ENCODE results near the gene DAAM2. TPM values are rescaled to one million over a fixed set of nuclear protein-coding genes. Genes with fewer than 3 reads are reported as not detected.

The DAAM2 gene
- total RNA-seq, 2 experiments from 2014 or later = not detected

- H3K27me3 ChIP-seq (ENCODE audit: control insufficient read depth in 1 of 2, insufficient read depth in 2 of 2, low read length in 2 of 2) = peaks cover 0 to 4% of the 10 kb centered on the region in 2 experiments
- Mint-ChIP-seq H3K27ac (no peak overlapping the region), H3K27me3 (peaks cover 8% of the 10 kb centered on the region), H3K4me1 (ENCODE audit: low read depth) (no peaks in the 10 kb centered on the region), H3K9me3 (no peaks in the 10 kb centered on the region), H3K36me3 (ENCODE audit: low read depth) (no peaks in the 10 kb centered on the region), H3K4me3 (no peak overlapping the region)
- no peak overlapping the region for H3K4me3 ChIP-seq (ENCODE audit: low read length)
- no peak for ATAC-seq (ENCODE audit: poor library complexity)
- peaks cover 0 to 3% of the 10 kb centered on the region in 2 experiments for H3K9me3 ChIP-seq (ENCODE audit: control insufficient read depth in 1 of 2, insufficient read depth in 1 of 2, low read length in 2 of 2)
- H3K4me1 ChIP-seq (ENCODE audit: insufficient read depth, low read length) = no peaks in the 10 kb centered on the region
- H3K36me3 ChIP-seq (ENCODE audit: insufficient read depth, low read length) = no peaks in the 10 kb centered on the region
- TF ChIP-seq CTCF (IDR thresholded peaks at IDR 0.05) = no peak
- ChIA-PET POLR2A (no interaction called here), CTCF (no interaction called here)
- intact Hi-C loops (cut with DNase I, micrococcal nuclease) = no loop called here
- no peak overlapping the region for H3K27ac ChIP-seq (ENCODE audit: low read depth in 1 of 2, low read length in 2 of 2)
- DNase-seq = no peak
Observed at GRCh38 chr6:39777218-39777617, 15.0 kb upstream of the DAAM2 start.

- ChIA-PET CTCF (no interaction called here), POLR2A (no interaction called here)
- H3K4me1 Mint-ChIP-seq (ENCODE audit: low read depth) = no peaks in the 10 kb centered on the region
- Histone ChIP-seq H3K27me3 (ENCODE audit: control insufficient read depth in 1 of 2, insufficient read depth in 2 of 2, low read length in 2 of 2) (peaks cover 0 to 4% of the 10 kb centered on the region in 2 experiments), H3K9me3 (ENCODE audit: control insufficient read depth in 1 of 2, insufficient read depth in 1 of 2, low read length in 2 of 2) (peaks cover 0 to 3% of the 10 kb centered on the region in 2 experiments), H3K4me1 (ENCODE audit: insufficient read depth, low read length) (no peaks in the 10 kb centered on the region), H3K27ac (ENCODE audit: low read depth in 1 of 2, low read length in 2 of 2) (no peak overlapping the region), H3K36me3 (ENCODE audit: insufficient read depth, low read length) (no peaks in the 10 kb centered on the region), H3K4me3 (ENCODE audit: low read length) (no peak overlapping the region)
- no peak overlapping the region for H3K27ac Mint-ChIP-seq
- ATAC-seq (ENCODE audit: poor library complexity) (no peak), DNase-seq (no peak)
- intact Hi-C loops (cut with DNase I, micrococcal nuclease) = no loop called here
- no peak overlapping the region for H3K4me3 Mint-ChIP-seq
- no peaks in the 10 kb centered on the region for H3K36me3 Mint-ChIP-seq (ENCODE audit: low read depth)
- H3K9me3 Mint-ChIP-seq = no peaks in the 10 kb centered on the region
- no peak for TF ChIP-seq CTCF (IDR thresholded peaks at IDR 0.05)
- H3K27me3 Mint-ChIP-seq = peaks cover 6% of the 10 kb centered on the region
Observed at GRCh38 chr6:39777661-39778060, 14.5 kb upstream of the DAAM2 start.

GRCh38 chr6:39778581-39779255 lies 13.5 kb upstream of the DAAM2 start:
- intact Hi-C loops (cut with DNase I, micrococcal nuclease) = no loop called here
- Histone ChIP-seq H3K36me3 (ENCODE audit: insufficient read depth, low read length) (no peaks in the 10 kb centered on the region), H3K4me1 (ENCODE audit: insufficient read depth, low read length) (no peaks in the 10 kb centered on the region), H3K4me3 (ENCODE audit: low read length) (no peak overlapping the region), H3K9me3 (ENCODE audit: control insufficient read depth in 1 of 2, insufficient read depth in 1 of 2, low read length in 2 of 2) (peaks cover 0 to 3% of the 10 kb centered on the region in 2 experiments), H3K27ac (ENCODE audit: low read depth in 1 of 2, low read length in 2 of 2) (no peak overlapping the region), H3K27me3 (ENCODE audit: control insufficient read depth in 1 of 2, insufficient read depth in 2 of 2, low read length in 2 of 2) (peaks cover 0 to 4% of the 10 kb centered on the region in 2 experiments)
- no peak for TF ChIP-seq CTCF (IDR thresholded peaks at IDR 0.05)
- H3K27ac Mint-ChIP-seq = no peak overlapping the region
- no peak overlapping the region for H3K4me3 Mint-ChIP-seq
- DNase-seq = no peak
- no peaks in the 10 kb centered on the region for H3K9me3 Mint-ChIP-seq
- POLR2A ChIA-PET = no interaction called here
- no peaks in the 10 kb centered on the region for H3K36me3 Mint-ChIP-seq (ENCODE audit: low read depth)
- no peak for ATAC-seq (ENCODE audit: poor library complexity)
- CTCF ChIA-PET = no interaction called here
- no peaks in the 10 kb centered on the region for H3K4me1 Mint-ChIP-seq (ENCODE audit: low read depth)
- H3K27me3 Mint-ChIP-seq = no peaks in the 10 kb centered on the region
